Nephron progenitor cell (in vitro differentiated cells): ENCODE results near the gene FBXL5.

Experiments
- DNase-seq: peaks from one replicate; pipeline ENCODE4 v3.0.0; 2021
- H3K27ac Mint-ChIP-seq: 2 replicates; pipeline ENCODE4 v1.8.0; 2021; ENCODE audit warnings: mild to moderate bottlenecking, moderate library complexity, mixed read lengths
- H3K27me3 Mint-ChIP-seq: 2 replicates; pipeline ENCODE4 v1.8.0; 2021; ENCODE audit warnings: mild to moderate bottlenecking, low read depth, mixed read lengths; ENCODE audit not compliant: poor library complexity
- H3K36me3 Mint-ChIP-seq: 2 replicates; pipeline ENCODE4 v1.8.0; 2021; ENCODE audit warnings: low read depth, mixed read lengths
- H3K4me1 Mint-ChIP-seq: 2 replicates; pipeline ENCODE4 v1.8.0; 2021; ENCODE audit warnings: mixed read lengths
- H3K4me3 Mint-ChIP-seq: 2 replicates; pipeline ENCODE4 v1.8.0; 2021; ENCODE audit warnings: mild to moderate bottlenecking, moderate library complexity, mixed read lengths
- H3K9me3 Mint-ChIP-seq: 2 replicates; pipeline ENCODE4 v1.8.0; 2021; ENCODE audit warnings: mild to moderate bottlenecking, moderate library complexity, mixed read lengths
- CTCF ChIP-seq: fragments of 200-600 bp; sonication (generic); IDR thresholded peaks from 2 replicates; pipeline ENCODE4 v1.5.0; 2021; ENCODE audit warnings: antibody characterized with exemption

Gene FBXL5

GRCh38 chr4:15676039-15676438 lies 20.9 kb upstream of the FBXL5 start:
- Mint-ChIP-seq H3K4me1 (peaks cover 19% of the 10 kb centered on the region), H3K27me3 (no peaks in the 10 kb centered on the region), H3K9me3 (peaks cover 11% of the 10 kb centered on the region), H3K27ac (no peak overlapping the region), H3K36me3 (peaks cover 63% of the 10 kb centered on the region), H3K4me3 (no peak overlapping the region)
- DNase-seq, result no peak
- no peak for TF ChIP-seq CTCF

DNA sequence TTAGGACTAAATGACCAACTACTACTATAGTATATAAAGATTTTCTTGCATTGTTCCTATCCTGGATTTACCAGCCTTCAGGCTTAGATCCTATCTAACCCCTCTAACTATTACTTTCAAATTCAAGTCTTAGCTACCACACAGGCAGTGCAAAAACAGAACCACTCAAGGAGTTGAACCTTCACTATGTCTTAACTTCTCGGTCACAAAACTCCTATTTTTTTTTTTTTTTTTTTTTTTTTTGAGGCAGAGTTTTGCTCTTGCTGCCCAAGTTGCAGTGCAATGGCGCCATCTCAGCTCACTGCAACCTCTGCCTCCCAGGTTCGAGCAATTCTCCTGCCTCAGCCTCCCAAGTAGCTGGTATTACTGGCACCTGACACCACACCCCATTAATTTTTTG lies 20.2 kb upstream of the FBXL5 start:
- no peak for DNase-seq
- Mint-ChIP-seq H3K36me3 (peaks cover 67% of the 10 kb centered on the region), H3K27ac (no peak overlapping the region), H3K27me3 (no peaks in the 10 kb centered on the region), H3K4me1 (peaks cover 19% of the 10 kb centered on the region), H3K4me3 (no peak overlapping the region), H3K9me3 (peaks cover 11% of the 10 kb centered on the region)
- TF ChIP-seq CTCF, result no peak

DNA sequence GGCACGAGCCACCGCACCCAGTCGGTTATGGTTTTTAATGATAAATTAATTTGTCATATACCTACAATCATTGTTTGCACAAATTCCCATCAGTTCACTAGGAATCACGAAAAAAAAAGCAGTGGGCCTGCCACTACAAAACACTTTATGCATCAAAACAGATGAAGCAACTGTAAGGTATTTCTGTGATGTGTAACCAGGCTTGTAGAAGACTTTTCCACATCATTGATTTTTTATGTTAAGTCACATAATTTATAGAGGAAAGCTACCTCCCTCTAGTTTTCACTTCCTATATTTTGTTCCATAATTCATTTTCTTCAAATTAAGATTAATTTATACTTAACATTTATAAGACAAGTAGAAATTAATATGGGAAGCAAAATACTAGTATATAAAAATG lies 19.8 kb upstream of the FBXL5 start:
- H3K36me3 Mint-ChIP-seq, result peaks cover 67% of the 10 kb centered on the region
- H3K9me3 Mint-ChIP-seq, result peaks cover 9% of the 10 kb centered on the region
- no peak overlapping the region for H3K4me3 Mint-ChIP-seq
- no peak for DNase-seq
- no peak for TF ChIP-seq CTCF
- no peaks in the 10 kb centered on the region for H3K27me3 Mint-ChIP-seq
- peaks cover 15% of the 10 kb centered on the region for H3K4me1 Mint-ChIP-seq
- no peak overlapping the region for H3K27ac Mint-ChIP-seq

- H3K27ac Mint-ChIP-seq, result no peak overlapping the region
- DNase-seq, result no peak
- no peaks in the 10 kb centered on the region for H3K27me3 Mint-ChIP-seq
- H3K4me1 Mint-ChIP-seq, result peaks cover 9% of the 10 kb centered on the region
- H3K4me3 Mint-ChIP-seq, result no peak overlapping the region
- peaks cover 63% of the 10 kb centered on the region for H3K36me3 Mint-ChIP-seq
- H3K9me3 Mint-ChIP-seq, result peaks cover 3% of the 10 kb centered on the region
- TF ChIP-seq CTCF, result no peak
Measured at GRCh38 chr4:15674046-15674445, 18.9 kb upstream of the FBXL5 start.

GRCh38 chr4:15673337-15673736 lies 18.2 kb upstream of the FBXL5 start:
- no peak for DNase-seq
- Mint-ChIP-seq H3K4me3 (no peak overlapping the region), H3K27me3 (no peaks in the 10 kb centered on the region), H3K4me1 (peaks cover 4% of the 10 kb centered on the region), H3K36me3 (peaks cover 63% of the 10 kb centered on the region), H3K9me3 (peaks cover 3% of the 10 kb centered on the region), H3K27ac (no peak overlapping the region)
- TF ChIP-seq CTCF, result no peak

- Mint-ChIP-seq H3K27ac (no peak overlapping the region), H3K27me3 (no peaks in the 10 kb centered on the region)
Measured at GRCh38 chr4:15672101-15672500, 16.9 kb upstream of the FBXL5 start.

More at GRCh38 chr4:15672101-15672500, 16.9 kb upstream of the FBXL5 start:
- no peak for TF ChIP-seq CTCF
- H3K4me1 Mint-ChIP-seq, result no peaks in the 10 kb centered on the region
- H3K36me3 Mint-ChIP-seq, result peaks cover 62% of the 10 kb centered on the region
- H3K4me3 Mint-ChIP-seq, result no peak overlapping the region
- H3K9me3 Mint-ChIP-seq, result peaks cover 3% of the 10 kb centered on the region
- DNase-seq, result no peak
